ENCODE measurements around the gene F11R.
A peak's percentile ranks its signal among the peaks of the same experiment; 100 is the strongest.
"Not testable (repeated sequence)": the region's sequence is repeated elsewhere in the genome, so short reads cannot be mapped to it uniquely, and the experiment has no call there.

The F11R gene

GRCh38 chr1:161020509-161021164 lies at the start of gene F11R:
Gene F11R, minus strand, starts transcription at chr1:161021152. Its CDS starts 79 bp downstream, at chr1:161021073.
- no peak for DNase-seq (ENCODE audit: low read depth in 2 of 2)

GRCh38 chr1:161069731-161070270 lies 48.8 kb upstream of the F11R start, which contains the start of gene ARHGAP30:
Gene ARHGAP30, minus strand, starts transcription at chr1:161069891. Its CDS starts 267 bp downstream, at chr1:161069624.
- DNase-seq (ENCODE audit: low read depth in 2 of 2) = peak; percentile 63 to 76

- no peak for DNase-seq (ENCODE audit: low read depth in 2 of 2)
Measured at GRCh38 chr1:161069241-161069640, 48.3 kb upstream of the F11R start.

DNA sequence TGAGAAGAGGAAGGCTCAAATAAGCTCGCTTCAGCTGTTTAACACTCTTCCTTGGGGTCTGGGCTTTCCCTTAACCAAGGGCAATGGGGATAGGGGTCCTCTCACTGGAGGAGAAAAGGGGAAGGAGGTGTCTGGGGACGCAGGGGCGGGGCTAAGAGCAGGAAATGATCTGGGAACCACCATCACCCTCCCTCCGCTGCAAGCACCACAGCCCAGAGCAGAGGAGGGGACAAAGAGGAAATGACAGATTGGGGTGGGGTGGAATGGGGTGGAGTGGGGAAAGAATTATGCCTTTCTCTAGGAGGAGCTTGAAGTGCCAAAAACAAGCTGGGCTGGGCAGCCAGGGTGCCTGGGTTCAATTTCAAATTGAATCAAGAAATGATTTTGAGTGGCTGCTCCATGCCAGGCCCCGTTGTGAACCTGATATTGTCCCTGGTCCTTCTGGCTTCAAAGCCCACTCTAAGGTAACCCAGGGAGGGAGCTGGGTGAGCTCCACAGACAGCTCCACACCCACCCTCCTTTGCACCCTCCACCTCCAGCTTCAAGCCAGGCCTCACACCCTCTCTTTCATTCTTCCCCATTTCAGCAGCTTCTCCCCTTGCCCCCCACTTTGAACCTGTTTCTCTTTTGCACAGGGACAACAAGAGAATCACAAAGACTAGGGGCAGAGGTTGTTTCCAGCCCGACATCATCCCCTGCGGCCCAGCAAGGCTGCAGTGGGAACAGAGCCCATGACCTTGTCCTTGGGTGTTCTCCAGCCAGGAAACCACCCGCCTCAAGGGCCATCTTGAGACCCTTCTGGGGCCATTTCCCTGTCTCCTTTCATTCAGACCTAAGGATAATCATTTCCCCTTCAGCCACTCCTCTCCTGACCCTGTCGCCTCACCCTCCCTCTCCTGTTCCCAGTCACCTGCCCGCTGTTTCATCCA lies 47.6 kb upstream of the F11R start:
- DNase-seq (ENCODE audit: low read depth in 2 of 2) = peak; percentile 64 to 68

DNA sequence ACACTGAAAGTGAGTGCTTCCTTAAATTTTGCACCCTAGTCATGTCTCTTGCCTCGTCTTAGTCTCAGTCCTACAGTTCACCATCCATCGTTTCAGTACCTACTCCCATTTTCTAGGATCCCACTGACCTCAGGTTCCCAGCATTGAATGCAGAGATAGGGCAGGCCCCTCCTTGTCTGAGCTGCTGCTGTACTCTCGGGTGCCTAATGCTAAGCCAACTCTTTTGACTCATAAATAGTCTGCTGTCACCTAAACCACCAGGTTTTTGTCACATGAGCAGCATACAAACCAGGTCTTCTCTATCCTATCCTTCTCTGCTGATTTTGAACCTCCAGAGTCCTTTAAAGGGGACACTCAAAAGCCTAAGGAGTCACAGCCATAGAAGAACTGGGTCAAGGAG lies 45.7 kb upstream of the F11R start:
- DNase-seq (ENCODE audit: low read depth in 2 of 2) = no peak

- not testable (repeated sequence) for DNase-seq (ENCODE audit: low read depth in 2 of 2)
Measured at GRCh38 chr1:161065681-161066080, 44.7 kb upstream of the F11R start.

DNA sequence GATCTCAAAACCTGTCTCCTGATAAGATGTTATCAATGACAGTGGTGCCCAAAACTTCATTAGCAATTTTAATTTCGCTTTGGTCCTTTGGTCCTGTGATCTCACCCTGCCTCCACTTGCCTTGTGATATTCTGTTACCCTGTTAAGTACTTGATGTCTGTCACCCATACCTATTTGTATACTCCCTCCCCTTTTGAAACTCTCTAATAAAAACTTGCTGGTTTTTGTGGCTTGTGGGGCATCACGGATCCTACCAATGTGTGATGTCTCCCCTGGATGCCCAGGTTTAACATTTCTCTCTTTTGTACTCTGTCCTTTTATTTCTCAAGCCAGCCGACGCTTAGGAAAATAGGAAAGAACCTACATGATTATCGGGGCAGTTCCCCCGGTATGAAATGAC lies 43.0 kb upstream of the F11R start:
- DNase-seq (ENCODE audit: low read depth in 2 of 2) = not testable (repeated sequence)

- no peak for DNase-seq (ENCODE audit: low read depth in 2 of 2)
Measured at GRCh38 chr1:161061419-161061818, 40.5 kb upstream of the F11R start.

DNA sequence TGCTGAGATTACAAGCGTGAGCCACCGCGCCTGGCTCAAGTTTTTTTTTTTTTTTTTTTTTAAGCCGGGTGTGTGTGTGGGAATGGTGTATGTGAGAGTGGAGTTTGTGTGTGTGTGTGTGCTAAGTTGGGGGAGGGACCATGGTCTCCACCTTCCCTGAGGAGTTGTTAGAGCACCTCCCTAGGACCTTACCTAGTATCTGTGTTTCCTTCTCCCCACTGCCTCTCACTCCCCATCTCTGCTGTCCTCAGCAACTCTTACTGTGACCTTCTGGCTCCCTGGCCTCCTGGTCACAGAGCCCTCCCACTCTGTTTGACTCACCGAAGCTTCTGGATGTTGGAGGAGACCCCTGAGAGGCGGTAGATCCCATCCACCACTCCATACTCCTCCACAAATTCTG lies 38.3 kb upstream of the F11R start:
- no peak for DNase-seq (ENCODE audit: low read depth in 2 of 2)

- no peak for DNase-seq (ENCODE audit: low read depth in 2 of 2)
Measured at GRCh38 chr1:161054805-161055204, 33.9 kb upstream of the F11R start.

- no peak for DNase-seq (ENCODE audit: low read depth in 2 of 2)
Measured at GRCh38 chr1:161054232-161054631, 33.3 kb upstream of the F11R start.

DNA sequence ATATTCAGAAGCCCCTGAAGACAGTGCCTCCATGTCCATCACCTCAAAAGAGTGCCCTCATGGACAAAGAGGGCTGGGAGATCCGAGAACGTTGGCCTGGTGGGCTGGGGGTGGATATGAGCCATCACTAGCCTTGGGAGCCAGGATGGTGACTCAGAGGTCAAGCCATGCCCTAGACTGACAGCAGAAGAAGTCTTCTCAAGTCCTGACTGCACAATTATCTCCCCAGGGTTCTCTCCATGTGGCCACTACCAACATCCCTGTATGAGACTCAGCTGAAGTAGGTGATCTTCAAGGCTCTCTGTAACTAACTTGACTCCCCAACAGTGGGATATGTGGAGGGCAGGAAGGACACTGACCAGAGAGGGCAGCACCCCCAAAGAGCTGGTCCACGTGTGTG lies 31.9 kb upstream of the F11R start:
- no peak for DNase-seq (ENCODE audit: low read depth in 2 of 2)

DNA sequence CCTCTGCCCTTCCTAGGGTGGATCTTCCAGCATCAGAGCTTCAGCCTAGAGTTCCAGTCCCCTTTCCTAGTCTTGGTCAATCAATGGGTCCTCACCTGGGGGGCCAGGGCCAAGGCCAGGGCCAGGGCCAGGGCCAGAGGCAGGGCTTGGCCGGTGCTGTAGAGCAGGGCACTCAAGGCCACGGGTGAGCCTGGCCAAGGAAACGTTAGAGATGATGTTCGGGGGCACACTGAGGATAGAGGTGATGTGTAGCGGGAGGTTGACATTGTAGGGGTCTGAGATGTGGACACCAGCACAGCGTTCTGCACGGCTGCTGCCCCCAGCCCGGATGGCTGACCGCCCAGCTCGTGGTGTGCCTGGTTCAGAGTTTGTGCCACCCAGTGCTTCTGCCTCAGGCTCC lies 30.3 kb upstream of the F11R start:
- DNase-seq (ENCODE audit: low read depth in 2 of 2) = no peak

GRCh38 chr1:161048949-161049722 lies 28.2 kb upstream of the F11R start:
- DNase-seq (ENCODE audit: low read depth in 2 of 2) = no peak

DNA sequence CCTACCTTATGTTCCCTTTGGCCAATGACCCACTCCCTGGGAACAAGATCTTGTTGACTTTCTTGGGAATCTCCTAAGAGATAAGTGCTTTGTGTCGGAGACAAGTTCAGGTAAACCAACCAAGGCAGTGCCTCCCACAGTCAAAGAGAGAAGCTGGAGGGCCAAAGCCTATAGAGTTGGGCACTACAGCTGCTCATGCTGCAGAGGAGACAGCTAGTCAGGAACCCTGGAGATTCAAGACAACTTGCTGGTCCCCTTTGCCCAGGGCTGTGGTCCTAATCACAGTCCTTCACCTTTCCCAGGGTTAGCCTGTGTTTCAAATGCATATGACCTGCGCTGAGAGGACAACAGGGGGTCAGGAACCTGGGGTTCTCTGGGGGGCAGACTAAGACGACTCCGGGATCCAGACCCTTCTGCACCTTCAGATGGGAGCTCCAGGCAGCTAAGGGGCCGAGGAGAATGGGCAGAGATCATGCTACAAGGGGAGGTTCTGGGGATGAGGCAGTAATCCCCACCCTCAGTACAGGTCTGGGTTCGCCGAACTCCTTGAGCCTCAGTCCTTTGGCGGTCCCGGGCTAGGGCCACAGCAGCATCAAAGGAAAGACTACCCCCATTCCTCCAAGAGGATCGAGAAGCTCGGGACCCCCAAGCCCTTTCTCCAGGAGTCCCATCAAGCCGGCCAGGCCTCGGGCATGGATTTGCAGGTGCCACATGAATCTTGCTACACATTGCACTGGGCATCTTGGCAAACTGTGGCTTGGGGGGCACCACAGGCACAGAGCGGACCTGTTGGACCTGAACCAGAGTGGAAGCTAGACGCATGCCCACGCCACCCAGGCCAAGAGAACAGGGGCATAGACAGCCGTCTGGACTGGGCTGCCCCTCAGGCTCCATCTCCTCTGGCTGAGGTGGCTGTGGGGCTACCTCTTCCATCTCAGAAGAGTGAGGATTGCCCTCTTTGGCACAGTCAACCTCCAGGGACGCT lies 26.8 kb upstream of the F11R start:
- DNase-seq (ENCODE audit: low read depth in 2 of 2) = no peak

DNA sequence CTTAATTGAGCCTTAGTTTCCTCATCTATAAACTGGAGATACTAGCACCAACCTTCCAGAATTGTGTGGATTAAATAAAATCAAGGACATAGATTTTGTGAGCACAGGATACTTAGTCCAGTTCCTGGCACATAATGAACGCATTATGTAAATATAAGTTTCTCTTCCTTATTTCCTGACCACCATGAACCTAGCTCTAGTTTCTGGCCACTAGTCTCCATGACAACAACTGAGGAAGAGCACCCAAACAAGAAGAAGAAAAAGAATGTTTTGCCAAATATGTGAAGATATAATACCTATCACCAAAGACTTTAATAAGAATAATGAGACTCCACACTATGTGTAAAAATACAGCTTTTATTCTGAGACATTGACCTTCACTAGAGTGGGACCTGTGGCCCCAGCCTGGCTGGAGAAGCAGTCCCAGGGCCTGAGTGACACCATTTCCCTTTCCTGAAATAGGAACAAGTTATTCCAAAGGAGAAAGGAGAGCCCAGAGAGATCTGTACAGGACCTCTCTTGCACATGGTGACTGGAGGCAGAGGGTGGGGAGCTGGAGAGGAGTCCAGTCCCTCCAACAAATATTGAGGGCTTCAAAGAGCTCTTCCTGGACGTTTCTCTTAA lies 25.8 kb upstream of the F11R start:
- DNase-seq (ENCODE audit: low read depth in 2 of 2) = no peak

DNA sequence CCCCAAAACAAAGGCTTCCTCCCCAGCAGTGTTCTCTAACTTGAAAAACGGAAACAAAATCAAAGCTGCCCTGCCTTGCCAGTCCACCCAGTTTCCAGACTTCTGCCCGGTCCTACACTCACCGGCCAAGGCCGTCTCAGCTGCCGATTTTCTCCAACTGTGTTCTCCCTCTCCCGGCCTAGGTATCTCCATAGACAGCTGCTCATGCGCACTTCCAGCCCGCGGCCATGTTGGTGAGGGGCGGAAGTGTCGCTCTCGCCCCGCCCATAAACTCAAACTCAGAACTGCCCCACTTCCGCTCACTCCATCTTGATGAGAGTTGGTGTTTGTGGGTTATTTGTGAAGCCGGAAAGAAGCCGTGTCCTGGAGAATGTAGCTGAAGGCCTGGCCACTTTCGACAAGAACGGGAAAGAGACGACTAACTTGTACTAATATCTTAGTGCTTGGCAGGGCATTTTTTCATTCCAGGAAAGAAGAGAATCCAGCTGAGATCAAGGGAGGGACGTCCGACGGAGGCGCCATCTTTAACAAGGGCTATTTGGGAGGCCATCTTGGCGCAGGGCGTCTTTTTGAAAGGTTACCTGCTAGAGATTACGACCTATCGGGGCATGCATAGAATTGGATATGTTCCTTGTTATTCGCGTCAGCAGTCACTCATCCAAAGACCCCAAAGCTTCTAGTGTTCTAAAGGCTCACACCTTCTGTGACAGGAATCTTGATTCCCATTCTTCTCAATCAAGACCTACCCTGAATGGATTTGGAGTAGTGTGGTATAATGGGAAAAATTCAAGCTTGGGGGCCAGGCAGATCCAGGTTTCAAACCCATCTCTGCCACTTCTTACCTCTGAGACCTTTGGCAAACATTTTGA lies 25.0 kb upstream of the F11R start, which contains the start of gene USF1:
TSS of gene USF1 (minus strand) at position 242 of the 869 bp plus-strand sequence. CDS start 2,702 bp downstream, outside the sequence.
- DNase-seq (ENCODE audit: low read depth in 2 of 2) = peak; percentile 85 to 88

DNA sequence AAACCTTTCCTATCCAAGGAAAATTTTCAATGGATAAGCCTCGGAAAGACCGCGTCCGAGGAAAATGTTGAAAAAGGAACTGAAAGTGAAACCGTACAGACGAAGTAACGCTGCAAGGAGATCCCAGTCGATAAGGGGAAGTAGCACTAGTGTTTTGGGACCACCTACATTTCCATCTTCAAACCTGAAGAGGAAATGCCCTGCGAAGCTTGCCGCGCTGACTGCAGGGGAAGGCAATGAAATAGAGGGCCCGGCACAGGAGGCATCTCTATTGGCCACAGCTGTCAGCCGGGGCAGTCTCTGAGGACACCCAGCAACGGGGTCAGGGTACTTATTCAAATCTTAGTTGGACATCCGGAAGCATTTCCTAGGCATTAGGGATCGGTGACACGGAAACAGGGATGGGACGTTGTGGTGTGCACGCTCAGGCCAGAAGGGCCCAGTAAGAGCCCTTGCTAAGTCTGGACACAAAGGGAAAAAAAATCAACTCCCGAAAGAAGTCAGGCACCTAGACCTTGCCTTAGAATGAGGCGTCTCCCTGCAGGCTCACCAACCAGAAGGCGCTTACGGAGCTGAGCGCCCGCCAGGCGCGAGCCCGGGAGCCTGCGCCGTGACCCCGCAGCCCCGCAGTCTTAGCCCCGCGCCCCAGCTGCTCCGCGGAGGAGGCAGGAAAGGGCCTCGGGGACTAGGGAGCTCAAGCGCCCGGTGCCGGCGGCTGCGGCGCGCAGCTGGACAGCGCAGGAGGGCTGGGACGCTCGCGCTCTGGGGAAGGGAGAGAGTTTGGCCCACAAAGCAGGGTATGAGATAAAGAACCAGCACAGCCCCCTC lies 24.2 kb upstream of the F11R start:
- DNase-seq (ENCODE audit: low read depth in 2 of 2) = peak in 1 of 2 donors; percentile 39
